H1 (cell line): Measurements from ENCODE around the gene ECD. TPM values are rescaled to one million over a fixed set of nuclear protein-coding genes. Genes with fewer than 3 reads are reported as not detected.

Experiments
- CTCF ChIA-PET: fragments of 300-600 bp; sonication (Branson Sonifier 250); formaldehyde crosslinking; loops from one replicate; lab custom pipeline; 2021; ENCODE audit not compliant: partially characterized antibody; lab: Charles Lee
- POLR2A ChIA-PET: fragments of 300-600 bp; sonication (Branson Sonifier 250); formaldehyde crosslinking; loops from one replicate; lab custom pipeline; 2021; ENCODE audit warnings: inconsistent platforms; ENCODE audit not compliant: partially characterized antibody; lab: Charles Lee
- DNase-seq, 2 experiments: peaks; one replicate each; pipeline versions ENCODE4 v3.0.0 to v3.0.0-alpha.2; 2010 to 2022; ENCODE audit warnings: low spot score in 2 of 2, low read depth in 1 of 2, mixed read lengths in 1 of 2
- FAIRE-seq: peaks from 2 replicates; lab custom pipeline; 2011; peaks lifted over from hg19 to GRCh38; lab: Jason Lieb, UNC
- H2AFZ ChIP-seq: 2 replicates; pipeline ENCODE4 v1.8.1; 2012; ENCODE audit warnings: low read length, inconsistent platforms
- H2AK5ac ChIP-seq: 2 replicates; pipeline ENCODE4 v1.6.1; 2013; ENCODE audit warnings: low read depth, low read length
- H2BK120ac ChIP-seq: replicated peaks from 2 replicates; pipeline ENCODE3; 2013; ENCODE audit warnings: low read depth, low read length, inconsistent platforms
- H2BK12ac ChIP-seq: 2 replicates; pipeline ENCODE4 v1.6.1; 2013; ENCODE audit warnings: low read depth, low read length
- H2BK15ac ChIP-seq: 2 replicates; pipeline ENCODE4 v1.6.1; 2013; ENCODE audit warnings: low read length
- H2BK20ac ChIP-seq: 2 replicates; pipeline ENCODE4 v1.6.1; 2013; ENCODE audit warnings: low read length
- H2BK5ac ChIP-seq: 2 replicates; pipeline ENCODE4 v1.6.1; 2013; ENCODE audit warnings: low read depth, low read length
- H3K14ac ChIP-seq: 2 replicates; pipeline ENCODE4 v1.6.1; 2013; ENCODE audit warnings: inconsistent platforms; ENCODE audit not compliant: insufficient read length
- H3K18ac ChIP-seq: 2 replicates; pipeline ENCODE4 v1.6.1; 2013; ENCODE audit warnings: low read length; ENCODE audit errors: extremely low read depth
- H3K23ac ChIP-seq: 2 replicates; pipeline ENCODE4 v1.6.1; 2013; ENCODE audit warnings: inconsistent platforms; ENCODE audit not compliant: insufficient read length
- H3K23me2 ChIP-seq: 2 replicates; pipeline ENCODE4 v1.6.1; 2013; ENCODE audit warnings: low read depth, low read length
- H3K27ac ChIP-seq: 2 replicates; pipeline ENCODE4 v1.6.1; 2011; ENCODE audit warnings: low read depth, low read length, inconsistent platforms
- H3K27me3 ChIP-seq, 4 experiments: replicated peaks in 1 of 4; 1 replicate in 1 of 4; 2 replicates in 3 of 4; pipeline versions ENCODE4 v1.6.1 to v1.8.1; 2011 to 2013; ENCODE audit warnings: low read length in 3 of 4, mild to moderate bottlenecking in 3 of 4, inconsistent platforms in 2 of 4, mixed read lengths in 2 of 4, moderate library complexity in 1 of 4; ENCODE audit not compliant: control insufficient read depth in 3 of 4, insufficient read depth in 3 of 4; ENCODE audit errors: extremely low read depth in 1 of 4
- H3K36me3 ChIP-seq, 4 experiments: 2 replicates each; pipeline versions ENCODE4 v1.6.1 to v1.8.1; 2011 to 2013; ENCODE audit warnings: mild to moderate bottlenecking in 4 of 4, low read length in 3 of 4, moderate library complexity in 2 of 4, control low read depth in 1 of 4, inconsistent platforms in 1 of 4; ENCODE audit not compliant: insufficient read depth in 4 of 4, control insufficient read depth in 2 of 4
- H3K4ac ChIP-seq: replicated peaks from 2 replicates; pipeline ENCODE3; 2013; ENCODE audit warnings: low read length, low read depth, mixed read lengths, inconsistent platforms; ENCODE audit not compliant: insufficient read length
- H3K4me1 ChIP-seq, 4 experiments: replicated peaks in 1 of 4; 1 replicate in 1 of 4; 2 replicates in 3 of 4; pipeline versions ENCODE4 v1.6.1 to v1.8.1; 2011 to 2013; ENCODE audit warnings: low read length in 3 of 4, inconsistent platforms in 2 of 4, mixed read lengths in 1 of 4; ENCODE audit not compliant: insufficient read depth in 4 of 4, control insufficient read depth in 3 of 4
- H3K4me2 ChIP-seq, 2 experiments: 2 replicates each; pipeline versions ENCODE4 v1.6.1 to v1.8.1; 2011 to 2013; ENCODE audit warnings: low read depth in 2 of 2, low read length in 2 of 2, control low read depth in 1 of 2, inconsistent platforms in 1 of 2, mild to moderate bottlenecking in 1 of 2; ENCODE audit not compliant: insufficient read depth in 1 of 2
- H3K4me3 ChIP-seq, 4 experiments: fragments of 200-600, 300-600 bp in 1 of 4; sonication (generic), shearing (Covaris generic), sonication (Bioruptor Twin) in 1 of 4; 2 replicates each; pipeline versions ENCODE4 v1.5.1 to v1.8.1; 2011 to 2016; ENCODE audit warnings: low read length in 4 of 4, low read depth in 3 of 4, control low read depth in 2 of 4, inconsistent platforms in 2 of 4, mild to moderate bottlenecking in 2 of 4, mixed read lengths in 1 of 4, moderate library complexity in 1 of 4; ENCODE audit not compliant: insufficient read depth in 2 of 4; ENCODE audit errors: extremely low read depth in 1 of 4
- H3K56ac ChIP-seq: replicated peaks from 2 replicates; pipeline ENCODE3; 2013; ENCODE audit warnings: low read depth, mild to moderate bottlenecking, mixed read lengths, low read length, inconsistent platforms; ENCODE audit not compliant: insufficient read length
- H3K79me1 ChIP-seq: 2 replicates; pipeline ENCODE4 v1.6.1; 2013; ENCODE audit warnings: low read depth, low read length, control low read depth
- H3K79me2 ChIP-seq, 2 experiments: 2 replicates each; pipeline versions ENCODE4 v1.6.1 to v1.8.1; 2012 to 2013; ENCODE audit warnings: low read length in 2 of 2, mild to moderate bottlenecking in 2 of 2, inconsistent platforms in 1 of 2; ENCODE audit not compliant: insufficient read depth in 2 of 2, control insufficient read depth in 1 of 2
- H3K9ac ChIP-seq, 4 experiments: replicated peaks in 1 of 4; 1 replicate in 1 of 4; 2 replicates in 3 of 4; pipeline versions ENCODE4 v1.6.1 to v1.8.1; 2011 to 2013; ENCODE audit warnings: low read depth in 3 of 4, low read length in 3 of 4, control low read depth in 2 of 4, mild to moderate bottlenecking in 2 of 4, moderate library complexity in 2 of 4, inconsistent platforms in 1 of 4; ENCODE audit errors: extremely low read depth in 1 of 4
- H3K9me3 ChIP-seq, 2 experiments: 2 replicates each; pipeline versions ENCODE4 v1.6.1 to v1.8.1; 2012 to 2013; ENCODE audit warnings: mild to moderate bottlenecking in 2 of 2, moderate library complexity in 2 of 2, control low read depth in 1 of 2, inconsistent platforms in 1 of 2, low read depth in 1 of 2, low read length in 1 of 2, mixed read lengths in 1 of 2; ENCODE audit not compliant: insufficient read depth in 2 of 2
- H4K20me1 ChIP-seq, 2 experiments: replicated peaks in 1 of 2; 2 replicates each; pipeline versions ENCODE3 to v1.8.1; 2011 to 2013; ENCODE audit warnings: inconsistent platforms in 2 of 2, low read length in 2 of 2, mild to moderate bottlenecking in 1 of 2; ENCODE audit not compliant: insufficient read depth in 2 of 2, control insufficient read depth in 1 of 2
- H4K5ac ChIP-seq: 2 replicates; pipeline ENCODE4 v1.6.1; 2013; ENCODE audit warnings: low read length, low read depth, mixed read lengths, inconsistent platforms; ENCODE audit not compliant: insufficient read length
- H4K8ac ChIP-seq: 2 replicates; pipeline ENCODE4 v1.8.0; 2013; ENCODE audit warnings: mild to moderate bottlenecking, moderate library complexity, low read length, inconsistent platforms; ENCODE audit not compliant: insufficient read depth; ENCODE audit errors: extremely low read depth
- H4K91ac ChIP-seq: replicated peaks from 2 replicates; pipeline ENCODE3; 2013; ENCODE audit warnings: low read length, mixed read lengths, inconsistent platforms; ENCODE audit not compliant: insufficient read length
- HDAC2 ChIP-seq, 2 experiments: fragments of 300-600 bp in 1 of 2; sonication (generic) in 1 of 2; IDR thresholded peaks; 2 replicates each; pipeline ENCODE4 v1.6.1; 2011 to 2012; ENCODE audit warnings: low read depth in 2 of 2, low read length in 2 of 2, mild to moderate bottlenecking in 2 of 2, moderate library complexity in 2 of 2, borderline replicate concordance in 1 of 2, inconsistent platforms in 1 of 2
- SP4 ChIP-seq: IDR thresholded peaks from 2 replicates; pipeline ENCODE4 v1.6.1; 2012; ENCODE audit warnings: low read length, inconsistent platforms
- WGBS, 2 experiments: shearing (Covaris generic) in 1 of 2; methylation state at CpG; one replicate each; pipeline versions ENCODE4 v1.1.6 to v1.1.7; 2013 to 2015; ENCODE audit warnings: low lambda C conversion rate in 2 of 2, mixed read lengths in 2 of 2, inconsistent platforms in 1 of 2, low coverage in 1 of 2, missing lambda C conversion rate in 1 of 2; ENCODE audit not compliant: insufficient replicate concordance in 2 of 2, insufficient coverage in 1 of 2, insufficient read length in 1 of 2; ENCODE audit errors: extremely low coverage in 1 of 2, missing lambda C conversion rate in 1 of 2; 5-methylcytosine and 5-hydroxymethylcytosine counted together
- polyA plus RNA-seq, 7 experiments: library from polyadenylated mRNA; depleted of rRNA in 3 of 7; stranded (reverse) in 5 of 7; unstranded in 2 of 7; fragments of >200 nt in 5 of 7; fragments of 200-250 nt in 2 of 7; gene quantifications; 1 replicate in 5 of 7; 2 replicates in 1 of 7; 4 replicates in 1 of 7; pipeline versions ENCODE4 v1.2.1 to v1.2.3, GENCODE V29; 2011 to 2013; ENCODE audit warnings: missing spikeins in 2 of 7, mixed read lengths in 2 of 7
- total RNA-seq: library from RNA; stranded (reverse); fragmentation: NEBNext Ultra II Directional; extraction: Animal tissue kit (Norgen Biotek cat#: 25700); gene quantifications from 2 replicates; pipeline ENCODE4 v1.2.1, GENCODE V29; 2021

Gene ECD
- total and polyA plus RNA-seq, 2 of the 8 experiments (the other 6 are each of a cell fraction or from before 2014, with no cell fraction given) = 27.1 to 38.0 TPM

- H3K56ac ChIP-seq = no peak overlapping the region
- H2BK15ac ChIP-seq = no peak overlapping the region
- no peak overlapping the region for H3K9ac ChIP-seq
- H2AFZ ChIP-seq = no peak overlapping the region
- no peaks in the 10 kb centered on the region for H3K23me2 ChIP-seq
- no peaks in the 10 kb centered on the region for H3K79me2 ChIP-seq
- no peak overlapping the region for H3K27ac ChIP-seq
- no peak overlapping the region for H2BK20ac ChIP-seq
- no peak overlapping the region for H3K4me2 ChIP-seq
- H3K9me3 ChIP-seq = no peaks in the 10 kb centered on the region
- no peak overlapping the region for H3K4me3 ChIP-seq
- no peak overlapping the region for H3K4ac ChIP-seq
- no peak overlapping the region for H4K91ac ChIP-seq
- no peaks in the 10 kb centered on the region for H3K79me1 ChIP-seq
- H4K5ac ChIP-seq = no peak overlapping the region
- no peak overlapping the region for H3K23ac ChIP-seq
- H3K4me1 ChIP-seq = no peaks in the 10 kb centered on the region
- H3K36me3 ChIP-seq = peaks cover 0 to 3% (median 0%) of the 10 kb centered on the region in 4 experiments; a peak in 1 of 8 replicates
- DNase-seq (no peak), FAIRE-seq (no peak)
- CTCF ChIA-PET = no interaction called here
- H4K20me1 ChIP-seq = no peaks in the 10 kb centered on the region
- POLR2A ChIA-PET = interaction anchor here (0.6 to 2.0 kb wide), 3 partner anchors 15 to 135 kb away, joined by 3 to 5 read pairs (median 3); partner anchors contain the start of gene DNAJC9
- no peak overlapping the region for H2BK5ac ChIP-seq
- H3K14ac ChIP-seq = no peak overlapping the region
- H3K27me3 ChIP-seq = no peaks in the 10 kb centered on the region
- H2BK120ac ChIP-seq = no peak overlapping the region
- no peak overlapping the region for H4K8ac ChIP-seq
- WGBS, 2 experiments = 84% methylated on average over 3 of the region's 3 CpGs; no CpG with 5 or more reads in 1 of the 2 experiments
- no peak overlapping the region for H2BK12ac ChIP-seq
- H3K18ac ChIP-seq = no peak overlapping the region
- no peak overlapping the region for H2AK5ac ChIP-seq
- TF ChIP-seq HDAC2 (IDR thresholded peaks at IDR 0.05; ENCODE audit: borderline replicate concordance in 1 of 2, low read depth in 2 of 2, low read length in 2 of 2) = no peak
- no peak for TF ChIP-seq SP4
Measured at GRCh38 chr10:73183667-73184281, 16.0 kb upstream of the ECD start.
